H1 (cell line): ENCODE measurements around the gene UFC1. TPM values are rescaled to one million over a fixed set of nuclear protein-coding genes. Genes with fewer than 3 reads are reported as not detected.

ENCODE experiments used
- ATF3 ChIP-seq: IDR thresholded peaks from 2 replicates; pipeline ENCODE4 v1.6.1; 2011; ENCODE audit warnings: low read depth, mild to moderate bottlenecking, low read length; ENCODE audit not compliant: insufficient read depth
- BRCA1 ChIP-seq: IDR thresholded peaks from 2 replicates; pipeline ENCODE4 v1.6.1; 2012; ENCODE audit warnings: low read depth, low read length, improper control_type of control experiment
- CHD1 ChIP-seq: IDR thresholded peaks from 2 replicates; pipeline ENCODE4 v1.6.1; 2012; ENCODE audit warnings: low read depth, low read length, improper control_type of control experiment
- CHD2 ChIP-seq: IDR thresholded peaks from 2 replicates; pipeline ENCODE4 v1.6.1; 2012; ENCODE audit warnings: low read length, improper control_type of control experiment
- CREB1 ChIP-seq: IDR thresholded peaks from 2 replicates; pipeline ENCODE4 v1.6.1; 2012; ENCODE audit warnings: inconsistent platforms
- E2F6 ChIP-seq: IDR thresholded peaks from 2 replicates; pipeline ENCODE4 v1.6.1; 2012; ENCODE audit warnings: inconsistent platforms
- EGR1 ChIP-seq: IDR thresholded peaks from 2 replicates; pipeline ENCODE4 v1.6.1; 2011; ENCODE audit warnings: low read depth, low read length, borderline replicate concordance
- GABPA ChIP-seq: IDR thresholded peaks from 2 replicates; pipeline ENCODE4 v1.6.1; 2011; ENCODE audit warnings: mild to moderate bottlenecking, low read length, moderate library complexity, borderline replicate concordance; ENCODE audit not compliant: insufficient read depth
- HDAC2 ChIP-seq, 2 experiments: fragments of 300-600 bp in 1 of 2; sonication (generic) in 1 of 2; IDR thresholded peaks; 2 replicates each; pipeline ENCODE4 v1.6.1; 2011 to 2012; ENCODE audit warnings: low read depth in 2 of 2, low read length in 2 of 2, mild to moderate bottlenecking in 2 of 2, moderate library complexity in 2 of 2, borderline replicate concordance in 1 of 2, inconsistent platforms in 1 of 2
- JUN ChIP-seq: IDR thresholded peaks from 2 replicates; pipeline ENCODE4 v1.6.1; 2011; ENCODE audit warnings: low read depth, mild to moderate bottlenecking, improper control_type of control experiment, low read length
- JUND ChIP-seq: IDR thresholded peaks from 2 replicates; pipeline ENCODE4 v1.6.1; 2011; ENCODE audit warnings: mild to moderate bottlenecking, improper control_type of control experiment, low read length
- MAFK ChIP-seq: IDR thresholded peaks from 2 replicates; pipeline ENCODE4 v1.6.1; 2012; ENCODE audit warnings: low read depth, mild to moderate bottlenecking, improper control_type of control experiment, low read length
- NANOG ChIP-seq: IDR thresholded peaks from 2 replicates; pipeline ENCODE4 v1.6.1; 2011; ENCODE audit warnings: low read length, low read depth, mild to moderate bottlenecking, inconsistent platforms; ENCODE audit not compliant: insufficient read depth, poor library complexity, severe bottlenecking
- NRF1 ChIP-seq: IDR thresholded peaks from 2 replicates; pipeline ENCODE4 v1.6.1; 2011; ENCODE audit warnings: mild to moderate bottlenecking, low read depth, low read length, improper control_type of control experiment
- POLR2A ChIP-seq, 2 experiments: IDR thresholded peaks; 1 replicate in 1 of 2; 2 replicates in 1 of 2; pipeline ENCODE4 v1.6.1; 2011; ENCODE audit warnings: low read depth in 2 of 2, low read length in 2 of 2, mild to moderate bottlenecking in 2 of 2; ENCODE audit errors: control extremely low read depth in 1 of 2
- POLR2AphosphoS5 ChIP-seq: IDR thresholded peaks from 2 replicates; pipeline ENCODE4 v1.6.1; 2011; ENCODE audit warnings: low read depth, low read length
- POU5F1 ChIP-seq: IDR thresholded peaks from 2 replicates; pipeline ENCODE4 v1.6.1; 2011; ENCODE audit warnings: low read depth, mild to moderate bottlenecking, low read length, moderate library complexity
- RAD21 ChIP-seq, 2 experiments: IDR thresholded peaks in 1 of 2; conservative IDR thresholded peaks in 1 of 2; 2 replicates each; pipeline ENCODE4 v1.6.1; 2011; ENCODE audit warnings: low read depth in 2 of 2, low read length in 2 of 2, improper control_type of control experiment in 1 of 2, inconsistent platforms in 1 of 2, mild to moderate bottlenecking in 1 of 2, moderate library complexity in 1 of 2
- RFX5 ChIP-seq: IDR thresholded peaks from 2 replicates; pipeline ENCODE4 v1.6.1; 2011; ENCODE audit warnings: low read depth, low read length, improper control_type of control experiment, borderline replicate concordance
- RXRA ChIP-seq: IDR thresholded peaks from 2 replicates; pipeline ENCODE4 v1.6.1; 2011; ENCODE audit warnings: low read depth, mild to moderate bottlenecking, low read length, moderate library complexity; ENCODE audit not compliant: insufficient read depth
- SIX5 ChIP-seq: IDR thresholded peaks from 2 replicates; pipeline ENCODE4 v1.6.1; 2011; ENCODE audit warnings: mild to moderate bottlenecking, low read depth, low read length
- SP4 ChIP-seq: IDR thresholded peaks from 2 replicates; pipeline ENCODE4 v1.6.1; 2012; ENCODE audit warnings: low read length, inconsistent platforms
- SUZ12 ChIP-seq: fragments of 200-600 bp; sonication (generic); IDR thresholded peaks from 2 replicates; pipeline ENCODE4 v1.6.1; 2012; ENCODE audit warnings: mild to moderate bottlenecking, inconsistent platforms, low read length, moderate library complexity, mixed read lengths
- TBP ChIP-seq: IDR thresholded peaks from 2 replicates; pipeline ENCODE4 v1.6.1; 2011; ENCODE audit warnings: low read depth, low read length, improper control_type of control experiment
- YY1 ChIP-seq: IDR thresholded peaks from 2 replicates; pipeline ENCODE4 v1.6.1; 2011; ENCODE audit warnings: low read depth, mild to moderate bottlenecking, low read length
- polyA plus RNA-seq, 7 experiments: library from polyadenylated mRNA; depleted of rRNA in 3 of 7; stranded (reverse) in 5 of 7; unstranded in 2 of 7; fragments of >200 nt in 5 of 7; fragments of 200-250 nt in 2 of 7; gene quantifications; 1 replicate in 5 of 7; 2 replicates in 1 of 7; 4 replicates in 1 of 7; pipeline versions ENCODE4 v1.2.1 to v1.2.3, GENCODE V29; 2011 to 2013; ENCODE audit warnings: missing spikeins in 2 of 7, mixed read lengths in 2 of 7
- total RNA-seq: library from RNA; stranded (reverse); fragmentation: NEBNext Ultra II Directional; extraction: Animal tissue kit (Norgen Biotek cat#: 25700); gene quantifications from 2 replicates; pipeline ENCODE4 v1.2.1, GENCODE V29; 2021

The UFC1 gene
- total and polyA plus RNA-seq, 2 of the 8 experiments (the other 6 are each of a cell fraction or from before 2014, with no cell fraction given), result 67.8 to 102 TPM

DNA sequence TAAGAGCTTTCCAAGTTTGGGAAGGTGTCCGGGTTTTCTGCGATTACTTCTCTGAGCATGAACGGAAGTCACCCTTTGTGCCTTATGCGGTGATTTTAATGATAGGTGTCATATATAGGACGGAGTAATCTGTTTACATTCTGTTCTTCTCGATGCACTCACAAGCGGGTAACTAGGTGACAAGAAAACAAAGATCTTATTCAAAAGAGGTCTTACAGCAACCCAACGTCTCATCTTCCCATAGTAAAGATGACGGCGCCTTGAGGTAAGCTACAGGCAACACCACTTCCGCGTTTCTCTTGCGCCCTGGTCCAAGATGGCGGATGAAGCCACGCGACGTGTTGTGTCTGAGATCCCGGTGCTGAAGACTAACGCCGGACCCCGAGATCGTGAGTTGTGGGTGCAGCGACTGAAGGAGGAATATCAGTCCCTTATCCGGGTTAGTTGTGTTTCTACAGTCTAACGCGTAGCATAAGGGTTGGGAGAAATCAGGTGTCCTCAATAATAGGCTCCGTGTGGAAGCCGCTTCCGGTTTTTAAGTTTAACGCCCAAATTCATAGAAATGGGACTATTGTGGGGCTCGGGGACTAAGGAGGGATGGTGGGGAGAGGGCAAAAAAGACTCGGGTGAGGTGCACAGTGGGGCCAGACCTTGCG is at the start of gene UFC1 (continued):
- TF ChIP-seq ATF3, result no peak
- peak; percentile 97 for TF ChIP-seq POLR2AphosphoS5
- TF ChIP-seq RFX5, result no peak
- TF ChIP-seq SP4, result no peak
- TF ChIP-seq SIX5, result no peak; the same call in 1 of the 2 replicates
- no peak for TF ChIP-seq SUZ12
- TF ChIP-seq TBP, result peak; percentile 87
- peak; percentile 93 for TF ChIP-seq GABPA
- TF ChIP-seq NANOG, result no peak
- TF ChIP-seq CHD2, result peak; percentile 83
- TF ChIP-seq RXRA, result no peak
- TF ChIP-seq MAFK, result no peak
- 0 out of 4 replicates have a peak, but pooled peaks of 1 of the 2 experiments have one; percentile 71 for TF ChIP-seq HDAC2 (IDR thresholded peaks at IDR 0.05; ENCODE audit: borderline replicate concordance in 1 of 2, low read depth in 2 of 2, low read length in 2 of 2)
- TF ChIP-seq YY1, result peak; percentile 99
- TF ChIP-seq JUND, result no peak
- TF ChIP-seq JUN, result no peak
- TF ChIP-seq NRF1, result no peak
- TF ChIP-seq POLR2A (IDR thresholded peaks at IDR 0.05; ENCODE audit: control extremely low read depth in 1 of 2, low read depth in 2 of 2, low read length in 2 of 2), result peak; percentile 84 to 94
- no peak for TF ChIP-seq RAD21 (IDR thresholded peaks at IDR 0.05 in 1 of 2, conservative IDR thresholded peaks at IDR 0.05 in 1 of 2; ENCODE audit: low read depth in 2 of 2, low read length in 2 of 2)
- no peak for TF ChIP-seq POU5F1
- no peak for TF ChIP-seq EGR1
- TF ChIP-seq BRCA1, result peak; percentile 50; the same call in 1 of the 2 replicates
- no peak for TF ChIP-seq E2F6
- TF ChIP-seq CREB1, result peak; percentile 69
- TF ChIP-seq CHD1, result no peak
